SK-N-SH (cell line): Measurements from ENCODE around the gene INPP5B. TPM values are rescaled to one million over a fixed set of nuclear protein-coding genes. Genes with fewer than 3 reads are reported as not detected.

Source experiments
- CTCF ChIA-PET: fragments of 300-600, 350-600 bp; formaldehyde crosslinking; extraction: SDS; loops from one replicate; lab custom pipeline; 2021; lab: Yijun Ruan, JAX
- POLR2A ChIA-PET: fragments of 350-600 bp; sonication (Branson Sonifier 250); formaldehyde crosslinking; extraction: SDS; loops from one replicate; lab custom pipeline; 2020; ENCODE audit warnings: antibody characterized with exemption, inconsistent platforms; lab: Yijun Ruan, JAX
- DNase-seq: peaks from one replicate; pipeline ENCODE4 v3.0.0; 2012
- H2AFZ ChIP-seq: fragments of 200-600 bp; sonication (generic); 2 replicates; pipeline ENCODE4 v1.8.1; 2016; ENCODE audit warnings: antibody characterized with exemption, mild to moderate bottlenecking, low read depth
- H3F3A ChIP-seq: fragments of 200-600 bp; sonication (generic); replicated peaks from 2 replicates; pipeline ENCODE3; 2016; ENCODE audit warnings: antibody characterized with exemption, mild to moderate bottlenecking; ENCODE audit not compliant: insufficient read depth
- H3K27ac ChIP-seq, 2 experiments: fragments of 200-500 bp in 1 of 2; fragments of 200-600 bp in 1 of 2; sonication (Bioruptor generic) in 1 of 2; sonication (generic), shearing (Covaris generic) in 1 of 2; 2 replicates each; pipeline versions ENCODE4 v1.5.1 to v1.6.1; 2014 to 2016; ENCODE audit warnings: low read depth in 2 of 2, inconsistent platforms in 1 of 2, low read length in 1 of 2, mild to moderate bottlenecking in 1 of 2, mixed read lengths in 1 of 2
- H3K27me3 ChIP-seq: fragments of 200-600 bp; sonication (generic), shearing (Covaris generic); 2 replicates; pipeline ENCODE4 v1.6.1; 2016; ENCODE audit warnings: mixed run types; ENCODE audit not compliant: insufficient read depth
- H3K36me3 ChIP-seq, 2 experiments: fragments of 200-500 bp in 1 of 2; fragments of 200-600 bp in 1 of 2; sonication (Bioruptor generic) in 1 of 2; sonication (generic) in 1 of 2; replicated peaks in 1 of 2; 2 replicates each; pipeline versions ENCODE3 to v1.5.1; 2014 to 2016; ENCODE audit warnings: low read length in 1 of 2, mild to moderate bottlenecking in 1 of 2; ENCODE audit not compliant: insufficient read depth in 2 of 2, control insufficient read depth in 1 of 2
- H3K4me1 ChIP-seq, 2 experiments: fragments of 200-500 bp in 1 of 2; fragments of 200-600 bp in 1 of 2; sonication (Bioruptor generic) in 1 of 2; sonication (generic), shearing (Covaris generic) in 1 of 2; 2 replicates each; pipeline versions ENCODE4 v1.5.1 to v1.6.1; 2014 to 2016; ENCODE audit warnings: low read depth in 1 of 2, low read length in 1 of 2, mixed run types in 1 of 2; ENCODE audit not compliant: insufficient read depth in 2 of 2, control insufficient read depth in 1 of 2
- H3K4me2 ChIP-seq: fragments of 200-600 bp; sonication (generic), shearing (Covaris generic); 2 replicates; pipeline ENCODE4 v1.6.1; 2017; ENCODE audit warnings: mixed run types
- H3K4me3 ChIP-seq, 2 experiments: fragments of 200-500 bp in 1 of 2; fragments of 200-600 bp in 1 of 2; sonication (Bioruptor generic) in 1 of 2; sonication (generic), shearing (Covaris generic) in 1 of 2; 2 replicates each; pipeline versions ENCODE4 v1.5.1 to v1.8.1; 2014 to 2016; ENCODE audit warnings: low read depth in 2 of 2, inconsistent platforms in 1 of 2, low read length in 1 of 2, mild to moderate bottlenecking in 1 of 2, mixed read lengths in 1 of 2, moderate library complexity in 1 of 2
- H3K79me2 ChIP-seq: fragments of 200-600 bp; sonication (generic); 2 replicates; pipeline ENCODE4 v1.8.1; 2017; ENCODE audit warnings: mild to moderate bottlenecking; ENCODE audit not compliant: insufficient read depth
- H3K9ac ChIP-seq: fragments of 200-600 bp; sonication (generic); 2 replicates; pipeline ENCODE4 v1.6.1; 2017; ENCODE audit warnings: mixed run types
- H3K9me2 ChIP-seq: fragments of 200-600 bp; sonication (generic); 2 replicates; pipeline ENCODE4 v1.6.1; 2017; ENCODE audit warnings: mixed run types
- H3K9me3 ChIP-seq: fragments of 200-600 bp; sonication (generic); 2 replicates; pipeline ENCODE4 v1.6.1; 2017; ENCODE audit warnings: mixed run types, mild to moderate bottlenecking, moderate library complexity
- H4K20me1 ChIP-seq: fragments of 200-600 bp; sonication (generic); 2 replicates; pipeline ENCODE4 v1.6.1; 2017; ENCODE audit warnings: mild to moderate bottlenecking, mixed run types; ENCODE audit not compliant: insufficient read depth
- CHD2 ChIP-seq: fragments of 150-350 bp; IDR thresholded peaks from 2 replicates; pipeline ENCODE4 v1.6.1; 2018; ENCODE audit warnings: low read length; ENCODE audit not compliant: partially characterized antibody
- CTCF ChIP-seq: fragments of 200-600 bp; sonication (generic); IDR thresholded peaks from 2 replicates; pipeline ENCODE4 v1.6.1; 2017; ENCODE audit warnings: antibody characterized with exemption, mild to moderate bottlenecking, moderate library complexity
- EZH2phosphoT487 ChIP-seq: fragments of 200-600 bp; sonication (generic); IDR thresholded peaks from 2 replicates; pipeline ENCODE4 v1.6.1; 2017; ENCODE audit warnings: low read depth, mixed run types, mild to moderate bottlenecking, antibody characterized with exemption, moderate library complexity, borderline replicate concordance
- FOSL2 ChIP-seq: IDR thresholded peaks from 2 replicates; pipeline ENCODE4 v1.4.0; 2012; ENCODE audit warnings: low read depth, mild to moderate bottlenecking, moderate library complexity, borderline replicate concordance
- GABPA ChIP-seq: IDR thresholded peaks from 2 replicates; pipeline ENCODE4 v1.4.0; 2012; ENCODE audit warnings: low read depth, mild to moderate bottlenecking
- JUND ChIP-seq: IDR thresholded peaks from 2 replicates; pipeline ENCODE4 v1.4.0; 2012
- MAX ChIP-seq: IDR thresholded peaks from 2 replicates; pipeline ENCODE4 v1.4.0; 2012; ENCODE audit warnings: low read depth
- MXI1 ChIP-seq: IDR thresholded peaks from 2 replicates; pipeline ENCODE4 v1.6.1; 2012; ENCODE audit warnings: mild to moderate bottlenecking, low read depth, low read length, improper control_type of control experiment
- PBX3 ChIP-seq: IDR thresholded peaks from 2 replicates; pipeline ENCODE4; 2012
- RAD21 ChIP-seq: IDR thresholded peaks from 2 replicates; pipeline ENCODE4 v1.6.1; 2012; ENCODE audit warnings: mild to moderate bottlenecking, low read length
- RFX5 ChIP-seq: IDR thresholded peaks from 2 replicates; pipeline ENCODE4 v1.6.1; 2012; ENCODE audit warnings: mild to moderate bottlenecking, improper control_type of control experiment, low read length
- RXRA ChIP-seq: IDR thresholded peaks from 2 replicates; pipeline ENCODE4 v1.4.0; 2012; ENCODE audit warnings: low read depth, mild to moderate bottlenecking, borderline replicate concordance
- SIN3A ChIP-seq: IDR thresholded peaks from 2 replicates; pipeline ENCODE4 v1.6.1; 2012; ENCODE audit warnings: low read depth, mild to moderate bottlenecking, low read length, moderate library complexity, borderline replicate concordance
- TCF12 ChIP-seq: IDR thresholded peaks from 2 replicates; pipeline ENCODE4 v1.4.0; 2012
- TEAD4 ChIP-seq: IDR thresholded peaks from 2 replicates; pipeline ENCODE4 v1.4.0; 2012; ENCODE audit warnings: mild to moderate bottlenecking, borderline replicate concordance; ENCODE audit not compliant: insufficient read depth
- USF1 ChIP-seq: IDR thresholded peaks from 2 replicates; pipeline ENCODE4 v1.4.0; 2012; ENCODE audit warnings: low read depth, borderline replicate concordance
- WGBS: methylation state at CpG from one replicate; pipeline ENCODE4 v1.1.6; 2017; ENCODE audit warnings: low lambda C conversion rate; 5-methylcytosine and 5-hydroxymethylcytosine counted together
- polyA plus RNA-seq, 3 experiments: library from polyadenylated mRNA; depleted of rRNA; stranded (reverse); fragments of >200 nt; gene quantifications; 2 replicates each; pipeline ENCODE4 v1.2.3, GENCODE V29; 2012

Gene INPP5B
- polyA plus RNA-seq, 1 of the 3 experiments (the other 2 are of a cell fraction): 10.5 TPM

- peak overlapping the region; percentile 88 to 92 for H3K27ac ChIP-seq
- no peaks in the 10 kb centered on the region for H3K27me3 ChIP-seq
- no peak for DNase-seq
- H2AFZ ChIP-seq: peak overlapping the region; percentile 30; the same call in 1 of the 2 replicates
- CTCF ChIA-PET: interaction anchor here (0.6 to 3.4 kb wide), 26 partner anchors 8 to 1308 kb away, joined by 3 to 26 read pairs (median 5); partner anchors contain the start of genes C1orf122, MEAF6 and YRDC
- no peaks in the 10 kb centered on the region for H3K9me3 ChIP-seq
- peaks cover 21 to 34% of the 10 kb centered on the region in 2 experiments for H3K36me3 ChIP-seq
- H3K9ac ChIP-seq: peak overlapping the region; percentile 89
- TF ChIP-seq JUND (no peak), MAX (no peak), SIN3A (no peak), TEAD4 (no peak), USF1 (no peak), CHD2 (no peak), FOSL2 (no peak), RXRA (no peak), EZH2phosphoT487 (no peak), TCF12 (no peak), MXI1 (no peak), RAD21 (no peak), GABPA (no peak), RFX5 (no peak), PBX3 (no peak), CTCF (no peak)
- peaks cover 9 to 10% of the 10 kb centered on the region in 2 experiments; a peak in 3 of 4 replicates for H3K4me1 ChIP-seq
- POLR2A ChIA-PET: interaction anchor here (0.7 to 2.4 kb wide), 7 partner anchors 8 to 294 kb away, joined by 3 to 29 read pairs (median 3); partner anchors contain the start of genes C1orf122 and YRDC
- peaks cover 54% of the 10 kb centered on the region for H3K79me2 ChIP-seq
- H3K4me3 ChIP-seq: peak overlapping the region; percentile 91 to 95
- 3% methylated on average over 18 of the region's 21 CpGs for WGBS
- H3F3A ChIP-seq: peaks cover 18% of the 10 kb centered on the region
- no peaks in the 10 kb centered on the region for H3K9me2 ChIP-seq
- H3K4me2 ChIP-seq: peak overlapping the region; percentile 95
- 0 out of 2 replicates have a peak, but pooled peaks cover 11% of the 10 kb centered on the region for H4K20me1 ChIP-seq
Measured at GRCh38 chr1:37858931-37859506, 87.8 kb downstream of the INPP5B start.
